Stomach (tissue), 4 donors: ENCODE measurements around the gene KRT37.

Experiments used
- EP300 ChIP-seq: sonication (generic); formaldehyde crosslinking; IDR thresholded peaks from one replicate; pipeline ENCODE4 v1.6.1; 2017; ENCODE audit warnings: antibody characterized with exemption
- POLR2A ChIP-seq, 4 donors: fragments of 450-650 bp; IDR thresholded peaks; one replicate each; pipeline ENCODE4 v1.6.1; 2016; ENCODE audit warnings: antibody characterized with exemption in 4 of 4, control low read depth in 2 of 4, mild to moderate bottlenecking in 1 of 4, moderate library complexity in 1 of 4
- POLR2AphosphoS5 ChIP-seq, 3 donors: sonication (generic); formaldehyde crosslinking; IDR thresholded peaks; one replicate each; pipeline ENCODE4 v1.6.1; 2016; ENCODE audit warnings: antibody characterized with exemption in 3 of 3
- TF ChIP-seq, protein P1 (sequence below), 7 experiments: fragments of 450-650 bp in 4 of 7; fragments of 200-600 bp in 3 of 7; sonication (generic) in 3 of 7; IDR thresholded peaks; one replicate each; pipeline ENCODE4 v1.5.1; 2016 to 2019; ENCODE audit warnings: antibody characterized with exemption in 7 of 7, control low read depth in 2 of 7, mild to moderate bottlenecking in 1 of 7

- no peak for TF ChIP-seq POLR2AphosphoS5 (IDR thresholded peaks at IDR 0.05)
- TF ChIP-seq, protein P1, sequence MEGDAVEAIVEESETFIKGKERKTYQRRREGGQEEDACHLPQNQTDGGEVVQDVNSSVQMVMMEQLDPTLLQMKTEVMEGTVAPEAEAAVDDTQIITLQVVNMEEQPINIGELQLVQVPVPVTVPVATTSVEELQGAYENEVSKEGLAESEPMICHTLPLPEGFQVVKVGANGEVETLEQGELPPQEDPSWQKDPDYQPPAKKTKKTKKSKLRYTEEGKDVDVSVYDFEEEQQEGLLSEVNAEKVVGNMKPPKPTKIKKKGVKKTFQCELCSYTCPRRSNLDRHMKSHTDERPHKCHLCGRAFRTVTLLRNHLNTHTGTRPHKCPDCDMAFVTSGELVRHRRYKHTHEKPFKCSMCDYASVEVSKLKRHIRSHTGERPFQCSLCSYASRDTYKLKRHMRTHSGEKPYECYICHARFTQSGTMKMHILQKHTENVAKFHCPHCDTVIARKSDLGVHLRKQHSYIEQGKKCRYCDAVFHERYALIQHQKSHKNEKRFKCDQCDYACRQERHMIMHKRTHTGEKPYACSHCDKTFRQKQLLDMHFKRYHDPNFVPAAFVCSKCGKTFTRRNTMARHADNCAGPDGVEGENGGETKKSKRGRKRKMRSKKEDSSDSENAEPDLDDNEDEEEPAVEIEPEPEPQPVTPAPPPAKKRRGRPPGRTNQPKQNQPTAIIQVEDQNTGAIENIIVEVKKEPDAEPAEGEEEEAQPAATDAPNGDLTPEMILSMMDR (IDR thresholded peaks at IDR 0.05) = no peak
- TF ChIP-seq POLR2A (IDR thresholded peaks at IDR 0.05) = no peak
- TF ChIP-seq EP300 = no peak
Observed at GRCh38 chr17:41404024-41404671, 20.2 kb downstream of the KRT37 start.
